ENCODE results near the gene PLA2G12B. TPM values are rescaled to one million over a fixed set of nuclear protein-coding genes. Genes with fewer than 3 reads are reported as not detected.

The PLA2G12B gene
- total RNA-seq, 4 donors from 2014 or later, result not detected

GRCh38 chr10:72943498-72944234, 10.9 kb downstream of the PLA2G12B start:
- H3K4me3 ChIP-seq, result no peak overlapping the region
- H3K36me3 ChIP-seq, result no peaks in the 10 kb centered on the region
- H3K27ac ChIP-seq (replicated peaks in 1 of 4), result no peak overlapping the region
- H3K4me1 ChIP-seq, result no peaks in the 10 kb centered on the region
- H3K27me3 ChIP-seq, result peaks cover 0 to 6% (median 0%) of the 10 kb centered on the region in 4 donors
- no peak for TF ChIP-seq EP300 (IDR thresholded peaks at IDR 0.05)
- TF ChIP-seq POLR2AphosphoS5 (IDR thresholded peaks at IDR 0.05), result no peak
- TF ChIP-seq POLR2A (IDR thresholded peaks at IDR 0.05; ENCODE audit: low read depth), result no peak
- TF ChIP-seq, protein P1, sequence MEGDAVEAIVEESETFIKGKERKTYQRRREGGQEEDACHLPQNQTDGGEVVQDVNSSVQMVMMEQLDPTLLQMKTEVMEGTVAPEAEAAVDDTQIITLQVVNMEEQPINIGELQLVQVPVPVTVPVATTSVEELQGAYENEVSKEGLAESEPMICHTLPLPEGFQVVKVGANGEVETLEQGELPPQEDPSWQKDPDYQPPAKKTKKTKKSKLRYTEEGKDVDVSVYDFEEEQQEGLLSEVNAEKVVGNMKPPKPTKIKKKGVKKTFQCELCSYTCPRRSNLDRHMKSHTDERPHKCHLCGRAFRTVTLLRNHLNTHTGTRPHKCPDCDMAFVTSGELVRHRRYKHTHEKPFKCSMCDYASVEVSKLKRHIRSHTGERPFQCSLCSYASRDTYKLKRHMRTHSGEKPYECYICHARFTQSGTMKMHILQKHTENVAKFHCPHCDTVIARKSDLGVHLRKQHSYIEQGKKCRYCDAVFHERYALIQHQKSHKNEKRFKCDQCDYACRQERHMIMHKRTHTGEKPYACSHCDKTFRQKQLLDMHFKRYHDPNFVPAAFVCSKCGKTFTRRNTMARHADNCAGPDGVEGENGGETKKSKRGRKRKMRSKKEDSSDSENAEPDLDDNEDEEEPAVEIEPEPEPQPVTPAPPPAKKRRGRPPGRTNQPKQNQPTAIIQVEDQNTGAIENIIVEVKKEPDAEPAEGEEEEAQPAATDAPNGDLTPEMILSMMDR (IDR thresholded peaks at IDR 0.05), result no peak
- no peak for DNase-seq (ENCODE audit: extremely low spot score)
- H3K9me3 ChIP-seq, result no peaks in the 10 kb centered on the region
- WGBS, result 82% methylated on average over 2 of the region's 2 CpGs
- intact Hi-C loops (cut with DNase I), result no loop called here

- DNase-seq (ENCODE audit: extremely low spot score), result no peak
- WGBS, result 75% methylated on average over 6 of the region's 6 CpGs
- H3K27ac ChIP-seq (replicated peaks in 1 of 4), result no peak overlapping the region
- no peaks in the 10 kb centered on the region for H3K36me3 ChIP-seq
- intact Hi-C loops (cut with DNase I), result no loop called here
- TF ChIP-seq POLR2AphosphoS5 (IDR thresholded peaks at IDR 0.05) (no peak), POLR2A (IDR thresholded peaks at IDR 0.05; ENCODE audit: low read depth) (no peak)
- TF ChIP-seq, protein P1 (IDR thresholded peaks at IDR 0.05), result no peak
- H3K4me1 ChIP-seq, result no peaks in the 10 kb centered on the region
- H3K27me3 ChIP-seq, result no peaks in the 10 kb centered on the region
- no peaks in the 10 kb centered on the region for H3K9me3 ChIP-seq
- no peak overlapping the region for H3K4me3 ChIP-seq
These were observed 19.2 kb downstream of the PLA2G12B start for GRCh38 chr10:72935361-72935760.

DNA sequence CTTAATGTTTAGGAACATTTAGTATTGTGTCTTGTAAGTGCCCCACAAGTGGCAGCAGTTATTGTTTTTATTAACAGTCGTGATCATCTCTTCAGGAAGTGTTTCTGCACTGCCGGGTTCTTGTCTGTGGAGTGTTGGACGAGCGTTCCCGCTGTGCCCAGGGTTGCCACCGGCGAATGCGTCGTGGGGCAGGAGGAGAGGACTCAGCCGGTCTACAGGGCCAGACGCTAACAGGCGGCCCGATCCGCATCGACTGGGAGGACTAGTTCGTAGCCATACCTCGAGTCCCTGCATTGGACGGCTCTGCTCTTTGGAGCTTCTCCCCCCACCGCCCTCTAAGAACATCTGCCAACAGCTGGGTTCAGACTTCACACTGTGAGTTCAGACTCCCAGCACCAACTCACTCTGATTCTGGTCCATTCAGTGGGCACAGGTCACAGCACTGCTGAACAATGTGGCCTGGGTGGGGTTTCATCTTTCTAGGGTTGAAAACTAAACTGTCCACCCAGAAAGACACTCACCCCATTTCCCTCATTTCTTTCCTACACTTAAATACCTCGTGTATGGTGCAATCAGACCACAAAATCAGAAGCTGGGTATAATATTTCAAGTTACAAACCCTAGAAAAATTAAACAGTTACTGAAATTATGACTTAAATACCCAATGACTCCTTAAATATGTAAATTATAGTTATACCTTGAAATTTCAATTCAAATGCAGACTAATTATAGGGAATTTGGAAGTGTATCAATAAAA, 22.2 kb downstream of the PLA2G12B start:
- H3K36me3 ChIP-seq, result no peaks in the 10 kb centered on the region
- H3K27me3 ChIP-seq, result no peaks in the 10 kb centered on the region
- no peaks in the 10 kb centered on the region for H3K4me1 ChIP-seq
- no peak for TF ChIP-seq EP300 (IDR thresholded peaks at IDR 0.05)
- TF ChIP-seq, protein P1 (IDR thresholded peaks at IDR 0.05), result no peak
- no peak for TF ChIP-seq POLR2AphosphoS5 (IDR thresholded peaks at IDR 0.05)
- TF ChIP-seq POLR2A (IDR thresholded peaks at IDR 0.05; ENCODE audit: low read depth), result no peak
- WGBS, result 94% methylated on average over 20 of the region's 20 CpGs
- H3K4me3 ChIP-seq, result no peak overlapping the region
- H3K9me3 ChIP-seq, result no peaks in the 10 kb centered on the region
- intact Hi-C loops (cut with DNase I), result no loop called here
- no peak for DNase-seq (ENCODE audit: extremely low spot score)
- H3K27ac ChIP-seq (replicated peaks in 1 of 4), result no peak overlapping the region

GRCh38 chr10:72930276-72930675, 24.3 kb downstream of the PLA2G12B start:
- no peaks in the 10 kb centered on the region for H3K9me3 ChIP-seq
- WGBS, result 95% methylated on average over 2 of the region's 2 CpGs
- DNase-seq (ENCODE audit: extremely low spot score), result no peak
- H3K27me3 ChIP-seq, result no peaks in the 10 kb centered on the region
- no peak overlapping the region for H3K27ac ChIP-seq (replicated peaks in 1 of 4)
- H3K36me3 ChIP-seq, result no peaks in the 10 kb centered on the region
- no peak overlapping the region for H3K4me3 ChIP-seq
- intact Hi-C loops (cut with DNase I), result no loop called here
- no peaks in the 10 kb centered on the region for H3K4me1 ChIP-seq
- TF ChIP-seq POLR2A (IDR thresholded peaks at IDR 0.05; ENCODE audit: low read depth) (no peak), POLR2AphosphoS5 (IDR thresholded peaks at IDR 0.05) (no peak), EP300 (IDR thresholded peaks at IDR 0.05) (no peak)
- TF ChIP-seq, protein P1 (IDR thresholded peaks at IDR 0.05), result no peak

Data from esophagus muscularis mucosa (tissue), 4 donors.